Erythroblast (primary cell): ENCODE measurements around the gene KIAA0825.

ENCODE experiments used
- GATA1 ChIP-seq: IDR thresholded peaks from 2 replicates; pipeline ENCODE4 v1.6.1; 2011; ENCODE audit warnings: low read depth, mild to moderate bottlenecking, control low read depth, low read length, moderate library complexity
- POLR2A ChIP-seq: IDR thresholded peaks from 2 replicates; pipeline ENCODE4 v1.6.1; 2011; ENCODE audit warnings: mild to moderate bottlenecking, low read length

GRCh38 chr5:94360382-94361130, 257.8 kb downstream of the KIAA0825 start:
- TF ChIP-seq POLR2A = no peak
- TF ChIP-seq GATA1 = no peak
